Skin epidermis (tissue), 12 donors: ENCODE results near the gene PRPF6.

Experiments used
- H3K27ac ChIP-seq, 21 experiments: fragments of 200-600 bp; sonication (generic) in 11 of 21; one replicate each; pipeline ENCODE4 v1.5.0; 2020; ENCODE audit warnings: mild to moderate bottlenecking in 3 of 21, inconsistent platforms in 2 of 21, moderate library complexity in 2 of 21
- H3K4me3 ChIP-seq, 7 experiments: fragments of 200-600 bp; sonication (generic) in 2 of 7; one replicate each; pipeline ENCODE4 v1.5.0; 2020; ENCODE audit warnings: inconsistent platforms in 2 of 7, mild to moderate bottlenecking in 2 of 7, moderate library complexity in 1 of 7

Gene PRPF6, protein sequence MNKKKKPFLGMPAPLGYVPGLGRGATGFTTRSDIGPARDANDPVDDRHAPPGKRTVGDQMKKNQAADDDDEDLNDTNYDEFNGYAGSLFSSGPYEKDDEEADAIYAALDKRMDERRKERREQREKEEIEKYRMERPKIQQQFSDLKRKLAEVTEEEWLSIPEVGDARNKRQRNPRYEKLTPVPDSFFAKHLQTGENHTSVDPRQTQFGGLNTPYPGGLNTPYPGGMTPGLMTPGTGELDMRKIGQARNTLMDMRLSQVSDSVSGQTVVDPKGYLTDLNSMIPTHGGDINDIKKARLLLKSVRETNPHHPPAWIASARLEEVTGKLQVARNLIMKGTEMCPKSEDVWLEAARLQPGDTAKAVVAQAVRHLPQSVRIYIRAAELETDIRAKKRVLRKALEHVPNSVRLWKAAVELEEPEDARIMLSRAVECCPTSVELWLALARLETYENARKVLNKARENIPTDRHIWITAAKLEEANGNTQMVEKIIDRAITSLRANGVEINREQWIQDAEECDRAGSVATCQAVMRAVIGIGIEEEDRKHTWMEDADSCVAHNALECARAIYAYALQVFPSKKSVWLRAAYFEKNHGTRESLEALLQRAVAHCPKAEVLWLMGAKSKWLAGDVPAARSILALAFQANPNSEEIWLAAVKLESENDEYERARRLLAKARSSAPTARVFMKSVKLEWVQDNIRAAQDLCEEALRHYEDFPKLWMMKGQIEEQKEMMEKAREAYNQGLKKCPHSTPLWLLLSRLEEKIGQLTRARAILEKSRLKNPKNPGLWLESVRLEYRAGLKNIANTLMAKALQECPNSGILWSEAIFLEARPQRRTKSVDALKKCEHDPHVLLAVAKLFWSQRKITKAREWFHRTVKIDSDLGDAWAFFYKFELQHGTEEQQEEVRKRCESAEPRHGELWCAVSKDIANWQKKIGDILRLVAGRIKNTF

DNA sequence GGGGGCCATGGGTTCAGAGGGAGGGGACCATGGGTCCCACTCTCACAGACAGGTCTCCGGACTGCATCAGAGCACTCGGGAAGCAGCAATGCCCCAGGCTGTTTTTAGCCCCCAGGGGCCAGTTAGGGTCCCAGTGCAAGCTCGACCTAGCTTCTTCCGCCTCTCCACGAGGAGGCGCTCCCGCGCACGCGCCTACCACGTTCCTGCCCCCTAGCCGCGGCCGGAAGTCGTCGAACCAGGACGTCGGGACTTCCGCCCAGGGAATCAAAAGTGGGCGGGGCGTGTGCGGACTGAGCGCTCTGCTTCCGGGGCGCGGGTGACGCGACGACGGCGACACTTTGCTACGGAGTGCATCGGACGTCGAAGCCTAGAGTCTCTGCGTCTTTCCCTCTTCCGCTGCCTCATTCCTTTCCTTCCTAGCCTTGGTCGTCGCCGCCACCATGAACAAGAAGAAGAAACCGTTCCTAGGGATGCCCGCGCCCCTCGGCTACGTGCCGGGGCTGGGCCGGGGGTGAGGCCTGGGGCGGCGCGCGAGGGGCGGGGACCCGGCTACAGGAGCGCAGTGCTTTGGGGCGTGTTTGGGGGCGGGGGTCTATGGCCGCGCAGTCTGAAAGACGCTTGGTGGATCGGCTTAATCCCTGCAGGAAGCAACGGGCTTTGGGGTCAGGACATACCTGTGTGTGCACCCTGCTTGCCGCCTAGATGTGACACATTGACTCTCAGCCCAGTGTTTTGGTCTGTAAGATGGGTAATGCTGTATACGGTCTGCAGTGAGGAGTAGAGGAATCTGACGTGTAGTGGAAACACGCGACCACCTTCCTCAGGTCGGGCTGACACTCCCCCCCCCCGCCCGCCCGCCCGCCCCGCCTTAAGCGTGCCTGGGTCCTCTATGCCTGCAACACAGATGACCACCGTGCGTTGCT is at the start of gene PRPF6:
Gene PRPF6 (plus strand): TSS at position 327 of the 923 bp plus-strand sequence. CDS start 114 bp downstream, at position 441.
- peak within 1 kb of the TSS; percentile 49 to 97 (median 91) for H3K27ac ChIP-seq
- peak within 1 kb of the TSS; percentile 55 to 96 (median 88) for H3K4me3 ChIP-seq

DNA sequence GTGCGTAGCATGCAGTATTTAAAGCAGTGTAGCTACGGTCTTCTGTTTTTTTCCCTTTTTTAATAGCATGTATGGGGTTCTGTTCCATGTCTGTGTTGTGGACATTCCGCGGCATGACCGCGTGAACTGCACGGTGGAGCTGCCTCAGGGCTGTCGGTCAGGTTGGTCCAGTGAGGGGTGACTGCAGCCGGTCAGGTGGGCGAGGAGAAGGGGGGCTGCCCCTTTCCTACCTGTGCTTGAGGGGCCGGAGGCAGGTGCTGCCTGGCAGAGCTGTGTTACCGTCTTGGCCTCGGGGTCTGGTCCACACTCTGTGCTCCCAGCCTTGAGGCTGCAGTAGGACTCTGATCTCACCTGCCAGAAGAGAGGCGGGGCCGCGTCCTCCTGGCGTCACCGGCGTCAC is 49.2 kb upstream of the PRPF6 start:
- Histone ChIP-seq H3K27ac (no peak overlapping the region), H3K4me3 (no peak overlapping the region)

DNA sequence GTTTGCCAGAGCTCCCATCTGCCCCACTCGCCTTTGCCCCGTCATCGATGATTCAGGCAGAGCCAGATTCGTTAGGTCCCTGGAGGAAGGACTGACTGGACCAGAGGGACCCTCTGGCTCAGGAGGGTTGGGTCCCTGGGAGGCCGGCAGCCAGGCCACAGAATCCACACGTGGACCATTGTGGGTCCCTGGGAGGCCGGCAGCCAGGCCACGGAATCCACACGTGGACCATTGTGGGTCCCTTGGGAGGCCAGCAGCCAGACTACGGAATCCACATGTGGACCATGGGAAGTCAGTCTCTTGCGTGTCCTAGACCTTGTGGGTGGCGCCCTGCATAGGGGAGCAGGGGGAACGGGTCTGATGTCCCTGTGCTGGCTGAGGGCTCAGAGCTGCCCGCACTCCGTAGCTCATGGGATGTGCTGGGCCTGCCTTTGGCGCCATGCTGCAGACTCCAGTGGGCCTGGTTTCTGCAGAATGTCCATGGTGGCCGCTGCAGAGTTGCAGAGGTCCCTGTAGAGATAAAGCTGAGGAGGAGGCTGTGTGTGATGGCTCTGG is 48.2 kb upstream of the PRPF6 start:
- H3K4me3 ChIP-seq = no peak overlapping the region
- H3K27ac ChIP-seq = no peak overlapping the region

DNA sequence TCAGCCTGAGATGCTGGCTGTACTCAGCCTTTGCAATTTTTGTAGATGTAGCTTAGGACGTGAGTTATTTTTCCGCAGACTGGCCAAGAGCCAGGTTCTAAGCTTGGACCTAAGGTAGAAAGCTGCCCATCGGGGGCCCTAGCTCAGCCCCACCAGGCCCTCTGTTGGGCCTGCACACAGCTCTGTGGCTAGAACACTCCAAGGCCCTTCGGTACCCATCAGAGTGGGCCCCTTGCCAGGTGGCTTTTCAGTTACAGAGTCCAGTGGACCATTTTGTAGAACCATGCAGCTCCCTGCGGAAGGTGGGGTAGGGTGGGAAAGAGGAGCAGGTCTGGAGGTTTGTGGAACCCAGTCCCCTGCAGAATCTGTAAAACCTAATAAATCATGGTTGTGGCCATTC is 47.3 kb upstream of the PRPF6 start:
- H3K4me3 ChIP-seq = no peak overlapping the region
- H3K27ac ChIP-seq = no peak overlapping the region

DNA sequence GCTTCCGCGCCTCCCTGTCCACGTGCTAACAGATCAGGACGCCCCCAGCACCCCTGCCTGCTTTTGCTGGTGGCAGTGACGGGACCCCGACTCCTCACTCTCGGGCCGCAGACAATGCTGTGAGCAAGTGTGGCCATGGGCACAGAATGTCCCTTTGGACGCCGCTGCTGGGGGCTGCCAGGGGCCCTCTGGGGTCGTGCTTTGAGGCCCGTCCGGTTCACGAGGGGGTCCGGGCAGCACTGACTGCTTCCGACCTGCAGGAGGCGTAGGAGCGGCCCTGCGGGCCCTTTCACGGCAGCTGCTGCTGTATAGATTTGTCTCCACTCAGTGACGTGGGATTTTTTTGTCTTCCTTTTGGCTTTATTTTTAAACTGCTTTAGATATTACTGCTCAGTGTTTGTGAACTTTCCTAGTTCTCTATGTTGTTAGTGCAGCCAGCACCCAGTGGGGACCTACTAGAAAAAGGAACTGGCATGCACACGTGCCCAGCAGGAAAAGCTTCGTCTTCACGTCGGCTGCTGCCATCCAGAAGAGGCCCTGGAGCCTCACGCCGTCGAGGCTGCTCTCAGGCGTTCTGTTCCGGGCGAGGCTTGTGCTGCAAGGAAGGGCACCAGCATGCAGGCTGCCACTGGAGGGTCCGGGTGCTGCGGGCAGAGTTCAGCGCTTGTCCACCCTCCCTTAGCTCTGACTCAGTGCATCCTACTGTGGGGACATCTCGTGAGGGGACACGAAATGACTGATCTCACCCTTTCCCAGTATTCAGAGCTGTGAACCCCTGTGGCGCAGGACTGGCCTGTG is 46.5 kb upstream of the PRPF6 start:
- no peak overlapping the region for H3K27ac ChIP-seq
- no peak overlapping the region for H3K4me3 ChIP-seq

DNA sequence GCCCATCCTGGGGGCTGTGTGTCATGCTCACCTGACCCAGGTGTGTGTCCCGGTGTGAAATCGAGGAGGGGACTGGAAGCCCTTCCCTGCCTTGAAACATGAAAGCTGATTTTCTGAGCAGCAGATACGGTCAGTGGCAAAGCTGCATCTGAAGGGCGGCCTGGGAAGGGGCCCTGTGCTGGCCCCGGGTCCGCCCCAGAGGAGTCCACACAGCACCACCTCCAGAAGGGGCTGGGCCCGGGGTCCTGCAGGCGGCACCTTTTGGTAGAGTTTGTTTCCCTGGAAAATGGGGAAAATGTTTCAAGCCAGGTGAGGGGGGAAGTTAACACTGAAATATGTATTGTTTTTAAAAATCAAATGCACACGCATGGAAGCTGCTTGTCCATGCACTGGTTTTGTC is 45.5 kb upstream of the PRPF6 start:
- Histone ChIP-seq H3K4me3 (no peak overlapping the region), H3K27ac (no peak overlapping the region)

DNA sequence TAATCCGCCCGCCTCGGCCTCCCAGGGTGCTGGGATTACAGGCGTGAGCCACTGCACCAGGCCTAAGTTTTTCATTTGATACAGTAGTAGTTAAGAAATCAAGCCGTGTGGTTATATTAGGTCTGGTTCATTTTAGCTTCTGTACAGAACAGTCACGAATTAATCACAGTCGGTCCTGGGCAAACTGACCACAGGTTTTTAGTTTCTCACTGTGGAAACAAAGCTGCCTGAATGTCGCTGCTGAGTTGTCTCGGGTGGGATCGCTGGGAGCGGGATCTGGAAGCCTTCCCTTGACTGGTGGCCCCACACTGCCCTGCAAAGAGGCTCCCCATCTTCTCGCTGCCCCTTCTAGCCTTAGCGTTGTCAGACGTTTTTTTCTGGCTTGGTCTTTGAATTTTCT is 43.3 kb upstream of the PRPF6 start:
- H3K4me3 ChIP-seq = no peak overlapping the region
- H3K27ac ChIP-seq = no peak overlapping the region

DNA sequence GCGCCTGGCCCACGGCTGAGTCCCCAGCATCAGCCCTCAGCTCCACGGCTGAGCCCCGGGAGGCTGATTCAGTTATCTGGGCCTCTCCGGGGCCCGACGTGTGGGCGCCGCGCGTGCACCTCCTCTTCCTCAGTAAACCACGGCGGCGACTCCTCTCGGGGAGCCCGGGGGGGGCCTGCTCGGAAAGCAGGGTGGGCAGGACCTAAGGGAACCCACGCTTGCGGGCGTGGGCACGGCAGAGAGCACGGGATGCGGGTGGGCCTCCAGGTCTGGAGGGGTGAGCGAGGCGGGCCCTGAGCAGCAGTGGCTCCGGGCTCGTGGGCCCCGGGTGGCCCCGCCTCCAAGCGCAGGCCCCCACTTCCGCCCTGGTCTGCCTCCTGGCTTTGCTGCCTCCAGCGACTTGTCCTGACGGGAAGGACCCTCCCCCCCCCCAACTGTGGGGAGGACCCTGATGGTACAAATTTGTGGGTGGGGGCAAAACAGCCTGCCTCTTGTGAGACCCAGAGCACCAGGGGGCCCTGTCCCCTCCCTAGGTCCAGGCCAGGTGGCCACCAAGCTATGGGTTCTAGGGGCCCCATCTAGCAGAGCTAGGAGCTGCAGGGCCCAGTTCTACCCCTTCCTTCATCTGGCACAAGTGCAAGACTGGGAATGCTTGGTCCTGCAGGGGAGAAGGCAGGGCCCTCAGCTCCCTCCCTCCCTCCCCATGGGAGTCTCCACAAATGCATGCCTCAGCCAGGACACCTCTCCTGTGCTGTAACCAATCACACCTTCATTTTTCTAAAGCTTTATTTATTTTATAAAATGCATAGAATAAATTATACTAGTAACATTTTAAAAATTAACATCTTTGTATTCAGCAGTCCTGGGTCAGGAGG is 41.6 kb upstream of the PRPF6 start:
- no peak overlapping the region for H3K4me3 ChIP-seq
- H3K27ac ChIP-seq = peak overlapping the region in 1 of 21 experiments; percentile 30

DNA sequence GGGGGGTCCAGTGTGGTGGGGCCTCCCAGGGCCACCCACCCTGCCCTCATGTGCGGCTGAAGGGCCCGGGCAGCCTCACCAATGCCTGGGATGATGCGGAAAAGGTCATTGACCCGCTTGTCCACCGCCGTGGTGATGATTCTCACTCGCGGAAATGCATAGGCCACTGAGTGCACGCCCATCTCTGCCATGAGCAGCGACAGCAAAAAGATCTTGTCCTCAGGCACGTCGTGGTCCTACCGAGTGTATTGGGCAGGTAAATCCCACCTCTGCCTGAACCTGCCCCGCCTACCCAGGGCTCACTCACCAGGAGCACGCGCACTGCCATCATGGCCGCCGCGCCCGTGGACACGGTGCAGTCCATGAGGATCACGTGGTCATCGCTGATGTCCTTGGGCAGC is 40.9 kb upstream of the PRPF6 start:
- Histone ChIP-seq H3K4me3 (no peak overlapping the region), H3K27ac (peak overlapping the region in 1 of 21 experiments; percentile 4)

DNA sequence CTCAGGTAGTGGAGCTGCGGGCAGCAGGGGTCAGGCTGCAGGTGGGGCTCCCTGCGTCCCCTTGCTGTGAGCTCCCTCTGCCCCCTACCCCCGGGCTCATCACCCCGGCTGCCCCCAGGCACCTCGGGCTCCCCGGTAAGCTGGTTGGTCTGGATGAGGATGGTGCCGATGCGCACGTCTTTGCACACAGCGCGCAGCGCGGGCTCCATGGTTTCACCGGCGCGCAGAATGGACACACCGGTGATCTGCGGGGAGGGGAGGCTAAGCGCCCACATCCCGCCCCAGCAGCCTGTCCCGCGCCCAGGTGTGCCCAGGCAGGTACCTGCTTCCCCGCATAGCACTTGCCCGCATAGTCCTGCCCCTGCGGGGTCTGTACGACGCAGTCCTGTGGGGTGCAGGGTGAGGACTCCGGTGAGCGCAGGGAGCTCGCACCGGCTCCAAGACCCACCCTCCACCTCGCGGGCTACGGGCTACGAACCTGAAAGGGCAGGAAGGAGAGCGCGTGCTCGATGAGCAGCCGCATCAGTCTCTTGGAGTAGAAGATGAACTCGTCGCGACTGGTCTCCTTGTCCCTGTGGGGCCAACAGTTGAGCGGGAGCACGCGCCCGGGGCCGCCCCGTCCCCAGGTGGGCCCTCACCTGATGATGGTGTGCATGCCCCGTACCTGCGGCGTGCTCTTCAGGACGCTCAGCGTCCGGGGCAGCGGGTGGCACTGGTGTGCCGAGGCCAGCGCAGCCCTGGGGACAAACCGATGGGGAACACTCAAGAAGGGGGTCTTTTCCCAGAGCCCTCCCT is 40.3 kb upstream of the PRPF6 start:
- Histone ChIP-seq H3K27ac (peak overlapping the region in 7 of 21 experiments; percentile 4 to 80 (median 63)), H3K4me3 (no peak overlapping the region)

DNA sequence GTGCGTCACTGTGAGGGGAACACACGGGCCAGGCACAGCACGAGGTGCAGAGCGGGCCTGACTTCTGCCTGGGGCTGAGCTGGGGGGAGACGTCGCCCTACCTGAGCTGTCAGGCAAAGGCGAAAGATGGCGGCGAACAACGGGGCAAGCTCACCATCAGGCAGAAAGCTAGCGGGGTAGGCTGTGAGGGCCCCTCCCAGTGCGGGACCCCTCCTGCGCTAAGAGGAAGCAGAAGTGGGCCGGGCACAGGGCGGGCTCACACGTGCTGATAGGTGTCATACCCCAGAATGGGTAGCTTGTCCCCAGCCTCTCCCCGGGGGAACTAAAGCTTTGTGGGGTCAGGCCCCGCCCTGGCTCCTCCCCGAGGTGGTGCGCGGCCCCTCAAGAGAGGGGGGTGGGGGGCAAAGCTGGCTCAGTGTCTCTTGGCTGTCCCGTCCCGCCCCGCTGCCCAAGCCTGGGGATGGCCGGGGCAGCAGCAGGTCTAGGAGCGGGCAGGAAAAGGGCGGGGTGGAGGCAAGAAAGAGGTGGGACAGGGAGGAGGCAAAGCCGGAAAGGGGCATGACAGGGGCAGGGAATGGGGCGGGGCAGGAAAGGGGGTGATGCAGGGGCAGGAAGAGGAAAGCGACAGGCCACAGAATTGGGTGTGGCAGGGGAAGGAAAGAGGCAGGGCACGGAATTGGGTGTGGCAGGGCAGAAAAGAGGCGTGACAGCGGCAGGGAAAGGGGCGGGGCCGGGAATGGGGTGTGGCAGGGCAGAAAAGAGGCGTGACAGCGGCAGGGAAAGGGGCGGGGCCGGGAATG is 39.5 kb upstream of the PRPF6 start:
- H3K4me3 ChIP-seq = peak overlapping the region in 1 of 7 experiments; percentile 22
- peak overlapping the region in 13 of 21 experiments; percentile 4 to 80 (median 49) for H3K27ac ChIP-seq

DNA sequence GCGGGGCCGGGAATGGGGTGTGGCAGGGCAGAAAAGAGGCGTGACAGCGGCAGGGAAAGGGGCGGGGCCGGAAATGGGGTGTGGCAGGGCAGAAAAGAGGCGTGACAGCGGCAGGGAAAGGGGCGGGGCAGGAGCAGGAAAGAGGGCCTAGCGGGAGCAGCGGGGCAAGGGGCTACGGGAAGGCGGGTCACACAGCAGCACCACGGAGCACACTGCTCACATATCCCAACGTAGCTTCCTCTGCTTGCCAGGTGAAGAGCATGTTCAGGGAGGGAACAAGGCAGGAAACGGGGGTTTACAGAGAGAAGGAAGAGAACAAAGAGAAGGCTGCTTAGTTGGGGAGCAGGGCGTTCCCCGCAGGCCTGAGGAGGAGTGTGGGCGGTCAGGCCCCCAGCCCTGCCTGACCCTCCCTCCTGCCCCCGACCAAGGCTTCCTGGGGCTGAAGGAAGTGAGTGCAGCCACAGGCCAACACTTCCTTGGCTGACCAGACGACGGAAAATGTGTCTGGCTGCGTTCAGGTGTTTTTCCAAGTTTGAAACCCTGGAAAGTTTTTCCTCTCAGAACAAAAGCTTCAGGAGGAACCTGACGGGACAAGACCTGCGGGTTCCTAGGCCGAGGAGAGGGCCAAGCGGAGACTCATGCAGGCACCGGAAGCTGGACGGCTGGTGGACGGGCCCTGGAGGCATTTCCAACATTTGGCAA is 38.5 kb upstream of the PRPF6 start:
- no peak overlapping the region for H3K4me3 ChIP-seq
- H3K27ac ChIP-seq = peak overlapping the region in 18 of 21 experiments; percentile 2 to 79 (median 64)

DNA sequence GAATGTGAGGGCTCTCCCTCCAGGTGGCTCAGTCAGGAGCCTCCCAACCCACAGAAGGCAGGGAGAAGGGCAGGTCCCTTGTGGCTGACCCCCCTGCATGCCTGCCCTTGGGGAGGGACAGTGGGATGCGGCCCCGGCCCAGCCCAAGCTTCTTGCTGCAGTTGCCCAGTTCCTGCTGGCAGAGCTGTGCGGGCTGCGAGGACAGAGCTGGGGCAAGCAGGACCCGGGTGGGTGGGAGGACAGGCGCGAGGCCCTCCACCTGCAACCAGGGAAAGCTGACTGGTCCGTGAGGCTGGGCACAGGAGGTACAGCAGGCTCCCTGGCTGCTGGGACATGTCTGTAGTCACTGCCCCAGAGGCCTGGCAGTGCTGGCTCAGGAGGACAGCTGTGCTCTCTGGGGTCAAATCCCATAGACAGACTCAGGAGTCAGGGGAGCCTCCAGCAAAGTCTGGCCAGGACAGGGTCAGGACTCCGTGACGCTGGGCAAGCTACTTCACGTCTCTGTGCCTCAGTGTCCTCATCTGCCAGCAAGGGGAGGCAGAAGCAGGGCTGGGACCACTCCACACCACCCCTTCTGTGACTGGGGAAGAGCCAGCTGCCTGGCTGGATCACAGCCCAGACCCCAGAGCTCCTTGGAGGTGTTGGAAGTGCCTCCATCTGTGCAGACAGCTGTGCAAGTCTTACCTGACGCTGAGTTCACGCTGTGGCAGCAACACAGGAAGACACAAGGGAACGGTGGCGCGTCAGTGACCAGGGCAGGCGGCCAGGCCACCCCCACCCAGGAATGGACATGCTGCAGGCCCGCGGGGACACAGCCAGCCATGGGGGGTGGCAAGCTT is 37.7 kb upstream of the PRPF6 start:
- H3K27ac ChIP-seq = peak overlapping the region in 17 of 21 experiments; percentile 2 to 79 (median 62)
- H3K4me3 ChIP-seq = no peak overlapping the region

DNA sequence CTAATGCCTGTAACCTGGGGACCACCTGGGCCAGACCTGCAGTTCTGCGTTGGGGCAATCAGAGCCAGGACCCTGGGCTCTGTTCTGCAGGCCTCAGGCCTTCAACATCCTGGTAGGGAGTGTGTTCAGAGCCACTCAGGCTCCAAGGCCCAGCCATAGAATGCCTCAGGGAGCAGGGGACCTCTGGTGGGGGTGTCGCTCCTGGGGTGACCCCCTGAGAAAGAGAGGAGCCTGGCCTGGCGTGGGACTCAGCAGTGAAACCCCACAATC is 37.2 kb upstream of the PRPF6 start:
- Histone ChIP-seq H3K27ac (no peak overlapping the region), H3K4me3 (no peak overlapping the region)
